DOHH2 (cell line): ENCODE data around the gene SPATA13.

ENCODE experiments used
- H3F3A ChIP-seq: fragments of 200-600 bp; sonication (generic), shearing (Covaris generic); 2 replicates; pipeline ENCODE4 v1.6.0; 2016; ENCODE audit warnings: antibody characterized with exemption, mild to moderate bottlenecking; ENCODE audit not compliant: control insufficient read depth, insufficient read depth
- H3K27ac ChIP-seq: fragments of 200-600 bp; sonication (generic); 2 replicates; pipeline ENCODE4 v1.5.1; 2014; ENCODE audit warnings: low read depth, mild to moderate bottlenecking, low read length, moderate library complexity
- H3K27me3 ChIP-seq: fragments of 200-600 bp; sonication (generic); 2 replicates; pipeline ENCODE4 v1.6.1; 2014; ENCODE audit warnings: mild to moderate bottlenecking, low read length, mixed read lengths; ENCODE audit not compliant: control insufficient read depth
- H3K36me3 ChIP-seq: fragments of 200-600 bp; sonication (generic); 2 replicates; pipeline ENCODE4 v1.6.1; 2014; ENCODE audit warnings: mild to moderate bottlenecking, low read length, moderate library complexity, mixed read lengths; ENCODE audit not compliant: control insufficient read depth
- H3K4me1 ChIP-seq: fragments of 200-600 bp; sonication (generic); 2 replicates; pipeline ENCODE4 v1.6.1; 2014; ENCODE audit warnings: mild to moderate bottlenecking, low read length, mixed read lengths; ENCODE audit not compliant: control insufficient read depth
- H3K4me2 ChIP-seq: fragments of 200-600 bp; sonication (generic); 2 replicates; pipeline ENCODE4 v1.6.0; 2014; ENCODE audit warnings: mild to moderate bottlenecking, low read length, moderate library complexity
- H3K4me3 ChIP-seq: fragments of 200-600 bp; sonication (generic); 2 replicates; pipeline ENCODE4 v1.5.1; 2014; ENCODE audit warnings: mild to moderate bottlenecking, low read length, mixed read lengths
- H3K79me2 ChIP-seq: fragments of 200-600 bp; sonication (generic); 2 replicates; pipeline ENCODE4 v1.6.1; 2014; ENCODE audit warnings: mild to moderate bottlenecking, low read length, mixed read lengths; ENCODE audit not compliant: control insufficient read depth
- H3K9me2 ChIP-seq: fragments of 200-600 bp; sonication (generic); replicated peaks from 2 replicates; pipeline ENCODE4 v1.6.1; 2014; ENCODE audit warnings: mild to moderate bottlenecking, low read length, mixed read lengths; ENCODE audit not compliant: control insufficient read depth
- H3K9me3 ChIP-seq: fragments of 200-600 bp; sonication (generic); 2 replicates; pipeline ENCODE4 v1.6.1; 2014; ENCODE audit warnings: antibody characterized with exemption, low read length, mixed read lengths; ENCODE audit not compliant: control insufficient read depth, insufficient read depth
- H4K20me1 ChIP-seq: fragments of 200-600 bp; sonication (generic); 2 replicates; pipeline ENCODE4 v1.6.0; 2014; ENCODE audit warnings: low read depth, mild to moderate bottlenecking, antibody characterized with exemption, low read length, moderate library complexity; ENCODE audit not compliant: control insufficient read depth, insufficient read depth
- CTCF ChIP-seq: fragments of 200-600 bp; sonication (generic); IDR thresholded peaks from one replicate; pipeline ENCODE4 v1.5.1; 2014; ENCODE audit warnings: antibody characterized with exemption, mild to moderate bottlenecking, low read depth, low read length; ENCODE audit not compliant: poor library complexity, severe bottlenecking
- EZH2phosphoT487 ChIP-seq: fragments of 200-600 bp; sonication (generic); IDR thresholded peaks from 2 replicates; pipeline ENCODE4 v1.6.1; 2017; ENCODE audit warnings: borderline replicate concordance, mild to moderate bottlenecking, antibody characterized with exemption, low read length, moderate library complexity, mixed read lengths

Gene SPATA13

GRCh38 chr13:24251525-24251924 lies 91.0 kb downstream of the SPATA13 start:
- H3K36me3 ChIP-seq = no peaks in the 10 kb centered on the region

GRCh38 chr13:24252136-24252535 lies 91.6 kb downstream of the SPATA13 start:
- Histone ChIP-seq H3K4me2 (no peak overlapping the region), H3K27me3 (no peaks in the 10 kb centered on the region), H3K36me3 (no peaks in the 10 kb centered on the region), H3K4me3 (no peak overlapping the region), H3K79me2 (no peaks in the 10 kb centered on the region), H3F3A (no peaks in the 10 kb centered on the region), H4K20me1 (no peaks in the 10 kb centered on the region), H3K27ac (no peak overlapping the region), H3K4me1 (no peaks in the 10 kb centered on the region), H3K9me3 (no peaks in the 10 kb centered on the region), H3K9me2 (no peaks in the 10 kb centered on the region)
- TF ChIP-seq CTCF (no peak), EZH2phosphoT487 (no peak)

More at GRCh38 chr13:24251525-24251924, 91.0 kb downstream of the SPATA13 start:
- Histone ChIP-seq H3K9me2 (no peaks in the 10 kb centered on the region), H3K79me2 (no peaks in the 10 kb centered on the region), H3K4me1 (no peaks in the 10 kb centered on the region), H3K9me3 (no peaks in the 10 kb centered on the region), H3F3A (no peaks in the 10 kb centered on the region), H3K4me2 (no peak overlapping the region), H3K27ac (no peak overlapping the region), H3K27me3 (no peaks in the 10 kb centered on the region), H4K20me1 (no peaks in the 10 kb centered on the region), H3K4me3 (no peak overlapping the region)
- no peak for TF ChIP-seq CTCF
- TF ChIP-seq EZH2phosphoT487 = no peak

GRCh38 chr13:24253520-24254145 lies 93.1 kb downstream of the SPATA13 start:
- no peak for TF ChIP-seq CTCF
- TF ChIP-seq EZH2phosphoT487 = no peak

More at GRCh38 chr13:24253520-24254145, 93.1 kb downstream of the SPATA13 start:
- H3K4me3 ChIP-seq = no peak overlapping the region
- H3K36me3 ChIP-seq = no peaks in the 10 kb centered on the region
- no peak overlapping the region for H3K4me2 ChIP-seq
- no peaks in the 10 kb centered on the region for H3K4me1 ChIP-seq
- no peaks in the 10 kb centered on the region for H3K27me3 ChIP-seq
- H3K27ac ChIP-seq = no peak overlapping the region
- no peaks in the 10 kb centered on the region for H4K20me1 ChIP-seq
- H3K9me2 ChIP-seq = no peaks in the 10 kb centered on the region
- H3K79me2 ChIP-seq = no peaks in the 10 kb centered on the region
- no peaks in the 10 kb centered on the region for H3K9me3 ChIP-seq
- H3F3A ChIP-seq = no peaks in the 10 kb centered on the region
